HG03342 (cell line): ENCODE data around the gene AKR7A3.
"Not testable (repeated sequence)": the region's sequence is repeated elsewhere in the genome, so short reads cannot be mapped to it uniquely, and the experiment has no call there.

ENCODE experiments used
- ATAC-seq: cut with Tn5 transposase; IDR thresholded peaks from one replicate; pipeline ENCODE4 v1.9.1; 2021; ENCODE audit warnings: mild to moderate bottlenecking, moderate library complexity; ENCODE audit not compliant: unreplicated experiment

The AKR7A3 gene

GRCh38 chr1:19257178-19257914 is 31.2 kb downstream of the AKR7A3 start:
- ATAC-seq = no peak

GRCh38 chr1:19256301-19256700 is 32.3 kb downstream of the AKR7A3 start:
- not testable (repeated sequence) for ATAC-seq

- no peak for ATAC-seq
Measured at GRCh38 chr1:19255288-19255687, 33.3 kb downstream of the AKR7A3 start.

GRCh38 chr1:19254416-19254815 is 34.2 kb downstream of the AKR7A3 start:
- ATAC-seq = no peak

DNA sequence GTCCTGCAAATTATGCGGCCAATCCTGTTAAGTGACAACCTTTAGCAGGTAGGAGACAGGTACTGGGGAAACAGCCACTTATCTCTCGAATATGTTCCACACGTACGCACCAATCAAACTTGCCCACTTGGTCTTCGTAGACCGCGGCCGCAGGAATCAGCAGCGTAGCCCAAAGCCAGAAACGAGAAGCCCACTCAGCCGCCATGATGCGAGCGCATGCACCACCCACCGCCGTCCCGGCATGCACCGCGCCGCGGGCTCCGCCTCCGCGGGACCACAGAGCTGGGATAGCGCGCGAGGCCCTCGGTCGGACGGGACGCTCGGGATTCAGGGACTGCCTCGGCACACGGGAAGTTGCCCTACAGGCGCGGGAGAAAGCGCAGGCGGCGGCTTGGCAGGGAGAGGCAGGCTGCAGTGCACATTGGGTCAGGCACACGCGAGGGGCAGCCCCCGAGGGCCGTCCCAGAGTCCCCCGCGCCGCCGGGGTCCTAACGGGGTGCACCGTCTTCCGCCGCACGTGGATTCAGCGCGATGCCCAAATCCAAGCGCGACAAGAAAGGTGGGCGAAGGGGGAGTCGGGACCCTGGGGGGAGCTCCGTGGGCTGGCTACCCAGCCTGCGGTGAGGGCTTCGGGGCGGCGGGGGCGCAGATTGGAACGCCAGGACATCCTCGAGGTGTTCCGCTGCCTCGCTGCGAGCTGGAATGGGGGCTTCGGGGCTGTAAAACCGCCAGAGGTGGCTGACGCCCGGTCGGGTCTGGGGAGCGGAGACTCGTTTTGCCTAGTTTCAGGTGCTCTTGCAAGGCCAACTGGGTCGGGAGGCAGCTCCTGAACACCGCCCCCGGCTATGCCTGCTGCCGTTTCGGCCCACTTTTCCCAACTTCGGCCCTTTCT is 37.0 kb downstream of the AKR7A3 start, which contains the start of the genes EMC1 and MRTO4:
TSS of gene EMC1 (minus strand) at position 220 of the 892 bp plus-strand sequence. CDS start at position 205, 15 bp downstream.
TSS of gene MRTO4 (plus strand) at position 501 of the 892 bp plus-strand sequence. CDS start at position 532, 31 bp downstream.
- peak; percentile 72 for ATAC-seq

DNA sequence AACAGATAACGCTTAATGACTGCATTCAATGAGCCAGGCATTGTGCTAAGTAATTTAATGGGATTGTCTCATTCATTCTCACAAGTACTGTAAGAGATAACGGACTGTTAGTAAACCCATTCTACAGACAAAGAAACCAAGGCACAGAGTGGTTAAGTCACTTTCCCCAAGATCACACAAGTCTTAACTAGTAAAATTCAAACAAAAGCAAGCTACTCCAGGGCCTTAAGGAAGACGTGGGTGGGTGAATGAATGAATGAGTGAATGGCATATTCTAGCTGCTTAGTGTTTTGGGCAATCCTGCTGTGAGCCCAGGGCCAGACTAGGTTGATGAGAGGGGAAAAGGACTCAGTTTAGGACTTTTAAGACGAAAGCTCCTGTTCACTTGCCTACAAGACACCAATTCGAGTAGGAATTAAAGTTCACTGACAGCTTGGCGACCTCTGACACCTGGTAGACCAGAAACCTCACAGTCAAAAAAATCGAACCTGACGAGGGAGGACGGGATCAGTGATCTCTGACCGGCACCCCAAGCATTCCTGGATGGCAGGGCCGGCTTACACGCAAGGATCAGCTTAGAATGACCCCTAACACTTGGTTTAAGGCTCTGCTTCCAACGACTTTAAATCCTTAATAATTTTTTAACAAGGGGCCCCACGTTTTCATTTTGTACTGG is 37.8 kb downstream of the AKR7A3 start:
- no peak for ATAC-seq

- ATAC-seq = no peak
Measured at GRCh38 chr1:19240673-19241538, 47.7 kb downstream of the AKR7A3 start.

DNA sequence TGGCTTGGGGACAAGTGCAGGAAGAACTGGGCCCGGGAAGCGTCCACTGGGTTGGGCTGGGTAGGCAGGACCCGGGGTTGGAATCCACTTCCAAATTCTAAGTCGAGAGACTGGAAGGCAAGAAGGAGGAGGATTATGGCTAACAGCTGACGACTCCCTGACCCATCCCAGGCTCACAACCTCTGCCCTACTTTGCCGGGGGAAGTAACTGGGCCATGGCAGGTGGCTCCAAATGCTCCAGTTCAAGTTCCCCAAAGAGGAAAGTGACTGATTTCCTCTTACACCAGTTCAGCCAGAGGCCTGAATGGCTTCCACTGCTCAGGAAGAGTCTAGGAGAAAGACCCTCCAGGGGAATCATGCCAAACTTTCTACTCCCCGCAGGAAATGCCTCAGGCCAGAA is 48.7 kb downstream of the AKR7A3 start:
- ATAC-seq = no peak

DNA sequence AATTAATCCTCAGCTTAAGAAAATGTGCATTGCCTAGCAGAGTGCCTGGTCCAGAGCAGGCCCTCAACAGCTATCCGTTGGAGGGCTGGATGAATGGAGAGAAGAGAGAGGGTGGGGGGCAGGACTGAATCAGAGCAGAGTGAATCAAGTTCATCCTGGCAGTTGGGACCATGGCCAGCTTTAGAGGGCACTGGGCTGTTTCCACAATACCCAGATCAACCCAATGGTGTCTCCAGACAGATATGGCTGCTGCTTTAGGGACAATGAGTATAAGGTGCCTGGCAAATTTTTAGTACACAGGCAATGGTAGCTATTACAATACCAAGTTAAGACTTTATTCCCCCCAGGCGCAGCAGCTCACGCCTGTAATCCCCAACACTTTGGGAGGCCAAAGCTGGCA is 54.3 kb downstream of the AKR7A3 start:
- no peak for ATAC-seq
